ENCODE results near the gene NHS.
"Not testable (repeated sequence)": the region's sequence is repeated elsewhere in the genome, so short reads cannot be mapped to it uniquely, and the experiment has no call there.

NHS gene

DNA sequence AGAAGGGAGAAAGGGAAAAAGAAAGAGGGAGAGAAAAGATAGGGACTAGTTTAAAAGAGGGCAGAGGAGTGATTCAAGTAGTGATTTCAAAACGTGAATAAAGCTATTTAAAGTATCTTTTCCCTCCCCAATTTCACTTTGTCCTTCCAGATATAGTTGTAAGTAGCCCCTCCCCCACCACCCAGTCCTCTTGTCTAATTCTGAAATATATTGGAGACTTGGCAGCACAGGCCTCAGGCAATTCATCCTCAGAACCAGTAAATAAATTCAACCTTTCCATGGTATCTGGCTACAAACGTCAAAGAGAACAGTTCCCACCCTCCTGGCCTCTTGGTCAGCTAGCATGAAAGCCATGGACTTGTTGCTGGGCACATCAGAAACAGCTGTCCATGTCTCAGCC lies 192.8 kb downstream of the NHS start:
- no peak for DNase-seq (ENCODE audit: extremely low spot score, insufficient read length, low read depth)
- FAIRE-seq, result no peak

- DNase-seq (ENCODE audit: extremely low spot score, insufficient read length, low read depth); FAIRE-seq: not testable (repeated sequence)
Measured at GRCh38 chrX:17568804-17569203, 193.8 kb downstream of the NHS start.

- no peak for FAIRE-seq
- no peak for DNase-seq (ENCODE audit: extremely low spot score, insufficient read length, low read depth)
Measured at GRCh38 chrX:17579026-17579425, 204.0 kb downstream of the NHS start.

DNA sequence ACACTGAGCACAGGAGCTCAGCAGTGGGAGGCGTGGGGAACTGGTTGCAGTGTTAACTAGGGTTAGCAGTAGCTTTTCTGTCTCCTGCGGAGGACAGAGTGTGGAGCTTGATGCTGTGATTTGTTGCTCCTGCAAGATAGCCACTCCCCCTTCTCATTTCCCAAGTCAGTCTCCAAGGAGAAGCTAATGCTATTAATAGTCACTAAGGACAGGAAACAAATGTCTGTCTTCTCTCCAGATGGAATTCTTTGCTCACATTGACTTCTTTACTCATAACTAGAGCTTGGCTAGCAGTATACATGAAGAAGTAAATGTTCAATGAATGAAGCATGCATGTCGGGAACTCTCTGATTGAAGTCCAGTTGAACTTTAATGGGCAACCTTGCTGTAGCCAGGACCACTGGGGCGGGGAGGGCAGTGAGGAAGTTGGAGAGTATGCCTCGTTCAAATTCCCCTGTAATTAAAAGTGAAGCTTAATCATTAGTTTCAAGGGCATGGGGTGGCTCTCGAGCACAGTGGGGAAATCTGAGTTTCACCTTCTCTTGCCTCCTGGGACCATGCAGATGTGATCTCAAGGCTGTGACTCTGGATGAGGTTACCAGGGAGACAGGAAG lies 205.6 kb downstream of the NHS start:
- no peak for FAIRE-seq

DNA sequence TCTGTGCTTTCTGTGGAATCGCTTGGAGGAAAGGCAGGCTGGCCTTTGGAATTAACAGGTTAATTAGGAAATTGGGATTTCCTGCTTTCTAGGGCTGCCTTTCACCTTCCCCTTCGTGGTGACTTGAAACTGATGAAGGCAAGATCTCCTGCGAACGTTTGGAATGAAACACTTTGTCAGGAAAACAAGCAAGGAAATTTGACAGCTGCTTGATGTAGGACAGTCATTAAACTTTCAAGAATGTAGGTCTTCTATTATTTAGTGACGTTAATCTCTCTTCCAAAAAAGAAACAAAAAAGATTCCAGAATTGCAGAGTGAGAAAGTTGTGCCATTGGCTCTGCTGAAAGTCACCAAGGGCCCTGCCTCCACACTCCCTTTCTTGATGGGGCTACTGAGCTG lies 206.6 kb downstream of the NHS start:
- DNase-seq (ENCODE audit: extremely low spot score, insufficient read length, low read depth) (no peak), FAIRE-seq (no peak)

More for the DNA sequence above, 205.6 kb downstream of the NHS start:
- no peak for DNase-seq (ENCODE audit: extremely low spot score, insufficient read length, low read depth)

- FAIRE-seq (no peak), DNase-seq (ENCODE audit: extremely low spot score, insufficient read length, low read depth) (no peak)
Measured at GRCh38 chrX:17584248-17584681, 209.3 kb downstream of the NHS start.

GRCh38 chrX:17585006-17585405 lies 210.0 kb downstream of the NHS start:
- DNase-seq (ENCODE audit: extremely low spot score, insufficient read length, low read depth), result no peak
- no peak for FAIRE-seq

DNA sequence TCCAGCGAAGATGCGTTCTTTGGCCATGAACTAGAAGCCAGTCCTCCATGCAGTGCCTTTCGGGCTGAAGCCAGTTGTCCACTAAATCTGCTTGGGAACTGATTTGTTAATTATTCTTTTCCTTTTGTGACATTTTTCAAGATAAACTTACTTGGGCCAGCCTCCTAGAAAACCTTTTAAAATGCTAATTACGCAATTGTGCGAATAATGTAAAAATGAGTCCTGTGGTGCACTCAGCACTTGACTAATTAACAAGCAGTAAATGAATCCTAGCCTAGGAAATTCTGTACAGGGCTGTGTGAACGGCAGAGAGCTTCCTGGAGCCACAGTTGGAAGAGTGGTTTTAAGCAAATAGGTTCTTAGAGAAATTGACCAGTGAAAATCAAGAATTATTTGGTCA lies 212.4 kb downstream of the NHS start:
- no peak for FAIRE-seq
- DNase-seq (ENCODE audit: extremely low spot score, insufficient read length, low read depth), result no peak

- no peak for FAIRE-seq
- DNase-seq (ENCODE audit: extremely low spot score, insufficient read length, low read depth), result no peak
Measured at GRCh38 chrX:17588303-17588702, 213.3 kb downstream of the NHS start.

DNA sequence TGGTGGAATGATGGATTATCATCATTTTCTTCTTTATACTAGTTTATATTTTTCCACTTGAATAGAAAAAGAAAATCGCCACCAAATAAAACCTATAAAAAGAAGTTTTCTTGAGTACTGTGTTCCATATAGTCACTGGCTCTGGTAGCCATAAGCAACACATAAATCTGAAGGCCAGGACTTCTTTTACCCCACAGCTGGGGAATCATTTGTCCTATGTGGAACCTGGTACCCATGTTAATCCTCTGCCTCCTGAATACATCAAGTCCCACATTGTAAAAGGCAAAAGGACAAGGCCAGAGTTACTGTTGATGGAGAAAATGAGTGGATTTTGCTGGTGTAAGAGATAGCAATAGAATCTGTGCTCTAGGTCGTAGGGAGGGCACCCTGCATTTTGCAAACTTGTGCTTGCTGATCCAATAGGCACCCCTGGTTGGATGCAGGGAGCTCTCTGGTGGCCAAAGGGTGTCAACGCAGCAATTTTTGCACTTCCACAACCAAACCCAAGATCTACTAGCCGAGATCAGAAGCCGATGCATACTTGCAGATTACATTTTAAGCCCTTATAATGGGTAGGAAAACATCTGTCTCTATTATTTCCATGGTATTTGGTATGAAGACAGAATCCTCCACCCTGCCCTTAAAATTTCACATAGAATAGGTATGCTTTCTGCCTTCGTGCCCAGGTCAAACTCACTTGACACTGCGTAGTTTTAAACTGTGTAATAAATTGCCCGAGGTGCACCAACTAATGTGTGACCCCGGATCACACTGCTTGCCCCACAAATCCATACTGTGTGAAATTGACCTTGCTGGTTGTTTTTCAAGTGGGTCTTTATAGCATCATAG lies 216.1 kb downstream of the NHS start:
- DNase-seq (ENCODE audit: extremely low spot score, insufficient read length, low read depth) (no peak), FAIRE-seq (peak; percentile 62)

GRCh38 chrX:17591741-17592110 lies 216.7 kb downstream of the NHS start:
- FAIRE-seq (no peak), DNase-seq (ENCODE audit: extremely low spot score, insufficient read length, low read depth) (no peak)

DNA sequence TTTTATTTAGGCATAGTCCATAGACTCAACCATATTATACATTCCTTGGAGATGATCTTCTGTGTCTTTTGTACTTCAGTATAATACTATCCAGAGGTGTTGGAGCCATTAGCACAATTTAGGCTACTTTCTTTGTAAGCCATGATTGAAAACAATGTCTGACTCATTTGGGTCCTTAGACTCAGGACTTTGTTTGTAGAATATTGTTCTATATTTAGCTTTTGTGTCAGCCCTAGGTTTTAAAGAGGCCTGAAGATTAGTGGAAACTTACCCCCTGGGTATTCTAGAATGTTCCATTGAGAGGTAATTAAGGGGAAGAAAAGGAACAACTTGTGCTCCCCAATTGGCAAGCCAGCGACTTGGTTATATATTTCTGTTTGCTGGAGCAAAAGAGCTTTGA lies 217.1 kb downstream of the NHS start:
- no peak for FAIRE-seq

GRCh38 chrX:17594693-17595092 lies 219.7 kb downstream of the NHS start:
- FAIRE-seq, result no peak
- no peak for DNase-seq (ENCODE audit: extremely low spot score, insufficient read length, low read depth)

More for the DNA sequence above, 217.1 kb downstream of the NHS start:
- DNase-seq (ENCODE audit: extremely low spot score, insufficient read length, low read depth), result no peak

GRCh38 chrX:17595456-17596035 lies 220.5 kb downstream of the NHS start:
- FAIRE-seq (peak; percentile 47), DNase-seq (ENCODE audit: extremely low spot score, insufficient read length, low read depth) (no peak)

DNA sequence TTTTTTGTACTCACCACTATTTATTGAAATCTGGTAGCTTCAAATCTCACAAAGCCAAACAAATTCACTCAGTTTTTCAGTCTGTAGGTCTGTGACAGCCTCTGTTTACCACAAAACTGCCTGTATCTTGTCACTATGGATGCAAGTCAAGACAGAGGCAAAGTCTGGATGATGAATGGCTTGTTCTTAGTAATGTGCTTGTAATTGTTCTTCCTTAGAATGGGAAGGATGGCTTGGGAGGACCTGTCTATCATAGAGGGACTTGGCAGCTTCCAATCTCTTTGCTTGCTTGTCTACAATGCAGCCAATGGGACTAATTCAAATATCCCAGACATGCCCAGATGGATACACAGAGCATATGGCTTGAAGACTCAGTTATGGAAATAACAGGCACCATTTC lies 221.1 kb downstream of the NHS start:
- DNase-seq (ENCODE audit: extremely low spot score, insufficient read length, low read depth) (no peak), FAIRE-seq (no peak)

- FAIRE-seq (no peak), DNase-seq (ENCODE audit: extremely low spot score, insufficient read length, low read depth) (no peak)
Measured at GRCh38 chrX:17596546-17597205, 221.7 kb downstream of the NHS start.

DNA sequence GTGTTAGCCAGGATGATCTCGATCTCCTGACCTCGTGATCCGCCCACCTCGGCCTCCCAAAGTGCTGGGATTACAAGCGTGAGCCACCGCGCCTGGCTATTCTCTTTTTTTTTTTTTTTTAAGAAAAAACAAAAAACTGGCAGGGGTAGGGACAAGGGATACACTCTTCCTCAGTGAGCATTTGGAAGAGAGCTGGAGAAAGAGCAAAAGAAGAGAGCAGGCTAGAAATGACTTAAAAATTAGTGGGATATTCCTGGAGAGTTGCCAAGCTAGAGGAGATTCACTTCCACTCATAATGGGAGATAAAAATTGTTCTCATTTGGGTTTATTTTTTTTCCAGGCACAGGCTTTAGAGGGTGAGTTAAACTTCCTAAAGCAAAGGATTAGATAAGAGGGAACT lies 222.3 kb downstream of the NHS start:
- no peak for DNase-seq (ENCODE audit: extremely low spot score, insufficient read length, low read depth)
- FAIRE-seq, result no peak

DNA sequence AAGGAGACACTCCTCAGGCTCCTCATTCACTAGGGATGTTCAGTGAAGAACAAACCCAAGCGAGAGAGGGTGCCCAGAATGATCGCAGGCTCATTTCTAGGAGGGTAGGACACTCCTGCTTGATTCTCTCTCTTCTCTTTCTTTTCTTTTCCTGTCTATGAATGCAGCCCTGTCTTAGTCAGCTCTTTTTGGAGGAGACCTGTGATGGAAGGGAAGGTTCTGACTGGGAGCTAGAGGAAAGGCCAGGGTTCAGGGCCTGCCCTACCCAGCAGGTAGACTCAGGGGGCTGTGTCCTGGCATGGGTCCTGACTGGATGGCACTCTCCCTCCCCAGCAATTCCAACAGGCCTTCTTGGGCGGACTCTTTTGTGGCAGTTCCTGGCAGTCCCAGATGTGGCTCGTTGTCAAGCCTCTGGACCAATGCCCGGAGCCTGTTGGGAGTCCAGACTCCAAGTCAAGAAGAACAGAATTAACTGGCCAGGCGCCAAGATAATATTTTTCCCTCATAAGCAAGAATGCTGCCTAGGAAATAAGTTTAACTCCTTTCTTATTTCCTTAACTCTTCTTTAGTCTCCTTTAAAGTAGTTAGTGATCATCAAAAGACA lies 222.9 kb downstream of the NHS start:
- DNase-seq (ENCODE audit: extremely low spot score, insufficient read length, low read depth) (no peak), FAIRE-seq (no peak)

GRCh38 chrX:17601441-17602200 lies 226.6 kb downstream of the NHS start:
- DNase-seq (ENCODE audit: extremely low spot score, insufficient read length, low read depth) (no peak), FAIRE-seq (no peak)

DNA sequence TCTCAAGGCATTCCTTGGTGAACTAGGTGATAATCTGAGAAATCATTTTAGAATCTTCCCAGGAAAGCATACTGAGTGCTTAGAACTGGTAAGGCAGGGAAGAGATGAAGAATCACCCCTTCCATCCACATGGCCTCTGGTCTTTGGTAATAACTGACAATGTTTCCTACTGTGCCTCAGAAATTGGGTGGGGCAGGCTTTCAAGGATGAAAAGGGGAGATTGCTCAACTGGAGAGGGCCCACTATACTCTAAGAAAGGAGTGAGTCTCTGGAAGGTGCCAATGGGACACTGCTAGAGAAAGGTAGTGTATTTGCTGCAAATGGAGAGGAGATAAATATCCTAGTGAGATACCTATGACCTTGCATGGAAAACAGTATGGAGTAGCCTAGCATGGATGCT lies 227.2 kb downstream of the NHS start:
- DNase-seq (ENCODE audit: extremely low spot score, insufficient read length, low read depth), result no peak
- FAIRE-seq, result no peak

Measured in GM18507 (cell line).